HepG2 (cell line): ENCODE results near the gene UBB. TPM values are rescaled to one million over a fixed set of nuclear protein-coding genes. Genes with fewer than 3 reads are reported as not detected.

Source experiments
- AHR ChIP-seq: IDR thresholded peaks from 2 replicates; pipeline ENCODE4 v1.6.1; 2018; ENCODE audit warnings: missing genetic modification reagents, missing compliant biosample characterization
- ARNT2 ChIP-seq: sonication (generic); formaldehyde crosslinking; IDR thresholded peaks from 2 replicates; pipeline ENCODE4 v1.8.0; 2022; ENCODE audit warnings: mild to moderate bottlenecking, low read depth, missing genetic modification reagents, moderate library complexity
- HCFC1 ChIP-seq: fragments of 150-350 bp; IDR thresholded peaks from 2 replicates; pipeline ENCODE4 v1.6.1; 2014; ENCODE audit warnings: low read depth, low read length
- KLF16 ChIP-seq, 2 experiments: sonication (generic) in 1 of 2; formaldehyde crosslinking in 1 of 2; IDR thresholded peaks; 2 replicates each; pipeline versions ENCODE4 v1.6.1 to v1.8.0; 2016 to 2023; ENCODE audit warnings: missing genetic modification reagents in 2 of 2, missing compliant biosample characterization in 1 of 2
- MTA1 ChIP-seq: sonication (generic); formaldehyde crosslinking; IDR thresholded peaks from 2 replicates; pipeline ENCODE4 v1.4.0; 2020; ENCODE audit warnings: missing genetic modification reagents, mild to moderate bottlenecking, borderline replicate concordance
- MTF1 ChIP-seq: sonication (generic); formaldehyde crosslinking; IDR thresholded peaks from 2 replicates; pipeline ENCODE4 v1.5.0; 2020; ENCODE audit warnings: missing genetic modification reagents
- MXI1 ChIP-seq: IDR thresholded peaks from 3 replicates; pipeline ENCODE4 v1.6.1; 2012; ENCODE audit warnings: low read depth, low read length, inconsistent platforms, borderline replicate concordance
- NR2F2 ChIP-seq: IDR thresholded peaks from 2 replicates; pipeline ENCODE4 v1.6.1; 2012; ENCODE audit warnings: low read depth, inconsistent platforms, borderline replicate concordance
- PCBP2 ChIP-seq: fragments of 200-400 bp; formaldehyde crosslinking; optimal IDR thresholded peaks from 2 replicates; pipeline ENCODE3; 2018; ENCODE audit warnings: low read length, low read depth; ENCODE audit not compliant: poor library complexity, severe bottlenecking
- PITX1 ChIP-seq: sonication (generic); formaldehyde crosslinking; IDR thresholded peaks from 2 replicates; pipeline ENCODE4 v1.5.1; 2020; ENCODE audit warnings: mild to moderate bottlenecking, missing genetic modification reagents
- SP1 ChIP-seq, 2 experiments: fragments of 450-650 bp in 1 of 2; sonication (generic) in 1 of 2; formaldehyde crosslinking in 1 of 2; IDR thresholded peaks; 2 replicates each; pipeline versions ENCODE4 v1.4.0 to v1.6.1; 2016 to 2020; ENCODE audit warnings: missing genetic modification reagents in 1 of 2
- TBL1XR1 ChIP-seq: fragments of 150-350 bp; IDR thresholded peaks from 2 replicates; pipeline ENCODE4 v1.6.1; 2014; ENCODE audit warnings: borderline replicate concordance, low read length; ENCODE audit not compliant: partially characterized antibody
- ZBTB38 ChIP-seq: sonication (generic); formaldehyde crosslinking; IDR thresholded peaks from 2 replicates; pipeline ENCODE4 v1.5.1; 2020; ENCODE audit warnings: mild to moderate bottlenecking, missing genetic modification reagents
- ZBTB8A ChIP-seq: sonication (generic); formaldehyde crosslinking; IDR thresholded peaks from 2 replicates; pipeline ENCODE4 v1.4.0; 2020; ENCODE audit warnings: mild to moderate bottlenecking, low read depth, missing genetic modification reagents, borderline replicate concordance
- ZFP90 ChIP-seq: sonication (generic); formaldehyde crosslinking; IDR thresholded peaks from 2 replicates; pipeline ENCODE4 v1.8.0; 2022; ENCODE audit warnings: missing genetic modification reagents, mild to moderate bottlenecking, inconsistent platforms, borderline replicate concordance
- ZIK1 ChIP-seq: sonication (generic); formaldehyde crosslinking; IDR thresholded peaks from 2 replicates; pipeline ENCODE4 v1.5.0; 2020; ENCODE audit warnings: mild to moderate bottlenecking, low read depth, missing genetic modification reagents, borderline replicate concordance
- ZMAT3 ChIP-seq: sonication (generic); formaldehyde crosslinking; conservative IDR thresholded peaks from 2 replicates; pipeline ENCODE4 v1.7.0; 2021; ENCODE audit warnings: missing genetic modification reagents
- ZNF30 ChIP-seq: sonication (generic); formaldehyde crosslinking; IDR thresholded peaks from 2 replicates; pipeline ENCODE4 v1.5.0; 2020; ENCODE audit warnings: mild to moderate bottlenecking, missing genetic modification reagents
- ZNF354B ChIP-seq: sonication (generic); formaldehyde crosslinking; IDR thresholded peaks from 2 replicates; pipeline ENCODE4 v1.8.0; 2022; ENCODE audit warnings: mild to moderate bottlenecking, missing genetic modification reagents
- ZNF382 ChIP-seq: sonication (generic); formaldehyde crosslinking; IDR thresholded peaks from 2 replicates; pipeline ENCODE4 v1.5.0; 2020; ENCODE audit warnings: missing genetic modification reagents, mild to moderate bottlenecking, borderline replicate concordance
- ZNF496 ChIP-seq: sonication (generic); formaldehyde crosslinking; IDR thresholded peaks from 2 replicates; pipeline ENCODE4 v1.8.1; 2023; ENCODE audit warnings: mild to moderate bottlenecking, moderate library complexity, missing genetic modification reagents; ENCODE audit not compliant: insufficient replicate concordance
- ZNF549 ChIP-seq: sonication (generic); formaldehyde crosslinking; IDR thresholded peaks from 2 replicates; pipeline ENCODE4 v1.5.0; 2020; ENCODE audit warnings: missing genetic modification reagents
- ZNF589 ChIP-seq: sonication (generic); formaldehyde crosslinking; conservative IDR thresholded peaks from 2 replicates; pipeline ENCODE4 v1.8.0; 2022; ENCODE audit warnings: mild to moderate bottlenecking, moderate library complexity, missing genetic modification reagents
- ZNF614 ChIP-seq: IDR thresholded peaks from 2 replicates; pipeline ENCODE4 v1.6.1; 2018; ENCODE audit warnings: missing biosample characterization, missing genetic modification reagents, inconsistent platforms, borderline replicate concordance
- ZSCAN9 ChIP-seq: IDR thresholded peaks from 2 replicates; pipeline ENCODE4 v1.6.1; 2016; ENCODE audit warnings: borderline replicate concordance
- polyA plus RNA-seq, 8 experiments: library from polyadenylated mRNA; depleted of rRNA in 3 of 8; stranded (reverse) in 7 of 8; unstranded in 1 of 8; fragments of >200 nt; fragmentation: Illumina TruSeq in 4 of 8; extraction: Trizol in 4 of 8; gene quantifications; 2 replicates each; pipeline versions ENCODE4 v1.2.1 to v1.2.3, GENCODE V29; 2011 to 2016; ENCODE audit warnings: low read depth in 4 of 8, missing spikeins in 1 of 8, mixed read lengths in 1 of 8; ENCODE audit not compliant: insufficient read depth in 1 of 8
- total RNA-seq, 5 experiments: library from RNA; depleted of rRNA; stranded (reverse); fragments of >200 nt; fragmentation: Illumina TruSeq; extraction: Trizol; gene quantifications; 2 replicates each; pipeline ENCODE4 v1.2.3, GENCODE V29; 2016; ENCODE audit warnings: low read depth in 1 of 5
- TF ChIP-seq, protein P1 (sequence below): sonication (generic); formaldehyde crosslinking; IDR thresholded peaks from 2 replicates; pipeline ENCODE4 v1.8.1; 2023; ENCODE audit warnings: mild to moderate bottlenecking, missing genetic modification reagents, borderline replicate concordance
- TF ChIP-seq, protein P2 (sequence below): sonication (generic); formaldehyde crosslinking; IDR thresholded peaks from 2 replicates; pipeline ENCODE4 v1.8.1; 2023; ENCODE audit warnings: mild to moderate bottlenecking, missing genetic modification reagents
- TF ChIP-seq, protein P3 (sequence below): sonication (generic); formaldehyde crosslinking; IDR thresholded peaks from 2 replicates; pipeline ENCODE4 v1.4.0; 2020; ENCODE audit warnings: missing genetic modification reagents

The UBB gene
- total and polyA plus RNA-seq, 2 of the 13 experiments (the other 11 are each of a cell fraction or from before 2014, with no cell fraction given), result 1,130 to 2,066 TPM

DNA sequence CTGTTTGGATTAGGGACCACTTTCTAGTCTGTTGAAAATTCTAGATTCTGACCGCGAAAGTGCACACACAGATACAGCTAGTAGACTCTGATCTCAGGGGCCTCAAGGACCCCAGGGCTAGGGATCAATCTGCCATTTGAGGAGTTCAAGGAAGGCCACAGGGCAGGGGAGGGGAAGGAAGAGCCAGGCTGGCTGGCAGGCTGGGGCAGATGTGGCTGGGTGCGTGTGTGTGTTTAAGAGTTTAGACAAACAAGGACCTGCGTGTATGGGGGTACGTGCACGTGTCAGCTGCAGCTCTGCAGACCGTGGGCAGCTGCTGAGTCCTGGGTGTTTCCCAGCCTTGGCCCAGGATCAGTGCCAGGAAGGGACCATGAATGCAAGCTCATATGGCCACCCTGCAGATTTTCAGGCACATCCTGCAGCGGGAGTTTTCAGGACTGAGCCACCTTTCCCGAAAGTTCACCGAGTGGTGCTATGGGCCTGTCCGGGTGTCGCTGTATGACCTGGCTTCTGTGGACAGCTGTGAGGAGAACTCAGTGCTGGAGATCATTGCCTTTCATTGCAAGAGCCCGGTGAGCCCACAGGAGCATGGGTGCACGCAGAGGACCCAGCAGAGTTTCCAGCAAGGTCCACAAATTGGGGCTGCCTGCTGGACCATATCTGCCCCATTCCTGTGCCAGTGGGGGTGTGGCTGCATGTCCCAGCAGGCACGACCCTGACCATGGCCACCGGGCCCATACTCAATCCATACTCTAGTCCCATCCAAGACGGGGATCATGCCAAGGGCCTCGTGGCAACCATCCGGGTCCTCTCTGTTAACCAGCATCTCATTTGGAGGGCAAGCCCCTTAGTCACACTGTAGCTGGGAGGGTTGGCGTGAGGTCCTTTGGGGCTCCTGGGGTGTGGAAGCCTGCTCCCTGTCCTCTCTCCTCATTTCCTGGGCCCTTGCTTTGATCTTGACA, 45.1 kb downstream of the UBB start (continued):
- TF ChIP-seq MTA1 (CRISPR knock-in tag), result peak; percentile 86
- no peak for TF ChIP-seq ZFP90 (CRISPR knock-in tag)
- no peak for TF ChIP-seq HCFC1
- no peak for TF ChIP-seq PITX1 (CRISPR knock-in tag)
- no peak for TF ChIP-seq ARNT2
- no peak for TF ChIP-seq ZNF382 (CRISPR knock-in tag)
- TF ChIP-seq TBL1XR1, result no peak
- TF ChIP-seq ZNF614 (CRISPR knock-in tag), result no peak
- TF ChIP-seq ZNF549, result no peak
- no peak for TF ChIP-seq ZSCAN9 (CRISPR knock-in tag)
- TF ChIP-seq ZMAT3 (CRISPR knock-in tag), result no peak
- TF ChIP-seq ZNF354B (CRISPR knock-in tag), result no peak
- TF ChIP-seq AHR (CRISPR knock-in tag), result no peak
- TF ChIP-seq ZNF30, result 0 out of 2 replicates have a peak, but pooled peaks have one; percentile 46
- TF ChIP-seq NR2F2, result no peak
- no peak for TF ChIP-seq ZNF589 (CRISPR knock-in tag)
- no peak for TF ChIP-seq ZBTB8A (CRISPR knock-in tag)
- TF ChIP-seq MXI1, result peak; percentile 35; the same call in 1 of the 3 replicates
- TF ChIP-seq MTF1, result no peak
- TF ChIP-seq ZBTB38 (CRISPR knock-in tag), result peak; percentile 36; the same call in 1 of the 2 replicates
- 0 out of 2 replicates have a peak, but pooled peaks have one; percentile 62 for TF ChIP-seq ZIK1 (CRISPR knock-in tag)
- no peak for TF ChIP-seq ZNF496
- TF ChIP-seq, protein P1, sequence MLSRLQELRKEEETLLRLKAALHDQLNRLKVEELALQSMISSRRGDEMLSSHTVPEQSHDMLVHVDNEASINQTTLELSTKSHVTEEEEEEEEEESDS (CRISPR knock-in tag), result no peak
- no peak for TF ChIP-seq PCBP2
- TF ChIP-seq KLF16 (CRISPR knock-in tag; IDR thresholded peaks at IDR 0.05), result no peak
- TF ChIP-seq, protein P2, sequence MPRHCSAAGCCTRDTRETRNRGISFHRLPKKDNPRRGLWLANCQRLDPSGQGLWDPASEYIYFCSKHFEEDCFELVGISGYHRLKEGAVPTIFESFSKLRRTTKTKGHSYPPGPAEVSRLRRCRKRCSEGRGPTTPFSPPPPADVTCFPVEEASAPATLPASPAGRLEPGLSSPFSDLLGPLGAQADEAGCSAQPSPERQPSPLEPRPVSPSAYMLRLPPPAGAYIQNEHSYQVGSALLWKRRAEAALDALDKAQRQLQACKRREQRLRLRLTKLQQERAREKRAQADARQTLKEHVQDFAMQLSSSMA, result no peak
- no peak for TF ChIP-seq SP1 (IDR thresholded peaks at IDR 0.05)
- TF ChIP-seq SP1 (CRISPR knock-in tag; IDR thresholded peaks at IDR 0.05), result no peak
- TF ChIP-seq, protein P3, sequence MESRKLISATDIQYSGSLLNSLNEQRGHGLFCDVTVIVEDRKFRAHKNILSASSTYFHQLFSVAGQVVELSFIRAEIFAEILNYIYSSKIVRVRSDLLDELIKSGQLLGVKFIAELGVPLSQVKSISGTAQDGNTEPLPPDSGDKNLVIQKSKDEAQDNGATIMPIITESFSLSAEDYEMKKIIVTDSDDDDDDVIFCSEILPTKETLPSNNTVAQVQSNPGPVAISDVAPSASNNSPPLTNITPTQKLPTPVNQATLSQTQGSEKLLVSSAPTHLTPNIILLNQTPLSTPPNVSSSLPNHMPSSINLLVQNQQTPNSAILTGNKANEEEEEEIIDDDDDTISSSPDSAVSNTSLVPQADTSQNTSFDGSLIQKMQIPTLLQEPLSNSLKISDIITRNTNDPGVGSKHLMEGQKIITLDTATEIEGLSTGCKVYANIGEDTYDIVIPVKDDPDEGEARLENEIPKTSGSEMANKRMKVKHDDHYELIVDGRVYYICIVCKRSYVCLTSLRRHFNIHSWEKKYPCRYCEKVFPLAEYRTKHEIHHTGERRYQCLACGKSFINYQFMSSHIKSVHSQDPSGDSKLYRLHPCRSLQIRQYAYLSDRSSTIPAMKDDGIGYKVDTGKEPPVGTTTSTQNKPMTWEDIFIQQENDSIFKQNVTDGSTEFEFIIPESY (CRISPR knock-in tag), result no peak; the same call in 1 of the 2 replicates
